ENCODE results near the gene RHBDF2. TPM values are rescaled to one million over a fixed set of nuclear protein-coding genes. Genes with fewer than 3 reads are reported as not detected.

RHBDF2 gene
- total RNA-seq, 1 donor from 2014 or later = 36.8 TPM

- peak; percentile 69 for ATAC-seq
Measured at GRCh38 chr17:76458580-76459490, 42.4 kb downstream of the RHBDF2 start.

GRCh38 chr17:76453431-76453743 lies 47.8 kb downstream of the RHBDF2 start:
- no peak for ATAC-seq

GRCh38 chr17:76452660-76453430 lies 48.4 kb downstream of the RHBDF2 start, which contains the start of gene UBE2O:
Gene UBE2O, minus strand, starts transcription at chr17:76453152. Its CDS starts 11 bp downstream, at chr17:76453141.
- peak; percentile 93 for ATAC-seq

- ATAC-seq = peak; percentile 51
Measured at GRCh38 chr17:76452127-76452659, 49.0 kb downstream of the RHBDF2 start.

DNA sequence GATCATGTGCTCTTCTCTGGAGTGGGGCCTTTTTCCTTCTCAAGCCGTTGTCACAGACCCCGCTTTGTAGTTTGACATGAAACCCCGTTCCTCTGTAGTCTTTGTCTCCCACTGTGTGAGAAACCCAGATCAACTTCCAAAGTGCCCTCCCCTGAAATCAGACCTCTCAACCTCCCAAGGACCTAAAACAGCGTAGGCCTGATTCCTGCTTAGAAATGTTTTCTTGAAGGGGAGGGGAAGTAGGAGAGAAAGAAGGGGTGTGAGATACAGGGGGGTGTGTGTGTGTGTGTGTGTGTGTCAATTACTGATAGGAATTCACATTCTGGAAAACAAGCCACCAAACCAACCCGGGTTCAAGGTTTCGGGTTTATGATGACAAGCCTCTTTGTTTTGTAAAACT lies 49.7 kb downstream of the RHBDF2 start:
- ATAC-seq = no peak

DNA sequence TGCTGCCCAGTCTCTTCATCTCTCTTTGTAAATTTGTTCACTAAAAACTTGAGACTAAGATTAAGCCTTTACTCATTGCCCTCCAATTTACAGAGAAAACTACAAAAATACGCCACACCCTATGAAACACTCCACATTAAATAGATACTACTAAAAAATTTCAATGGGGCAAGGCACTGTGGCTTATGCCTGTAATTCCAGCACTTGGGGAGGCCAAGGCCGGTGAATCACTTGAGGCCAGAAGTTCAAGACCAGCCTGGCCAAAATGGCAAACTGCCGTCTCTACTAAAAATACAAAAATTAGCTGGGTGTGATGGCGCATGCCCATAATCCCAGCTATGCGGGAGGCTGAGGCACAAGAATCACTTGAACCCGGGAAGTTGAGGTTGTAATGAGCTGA lies 52.1 kb downstream of the RHBDF2 start:
- no peak for ATAC-seq

GRCh38 chr17:76447931-76448652 lies 53.1 kb downstream of the RHBDF2 start:
- ATAC-seq = peak; percentile 30

- peak; percentile 85 for ATAC-seq
Measured at GRCh38 chr17:76446449-76447231, 54.6 kb downstream of the RHBDF2 start.

DNA sequence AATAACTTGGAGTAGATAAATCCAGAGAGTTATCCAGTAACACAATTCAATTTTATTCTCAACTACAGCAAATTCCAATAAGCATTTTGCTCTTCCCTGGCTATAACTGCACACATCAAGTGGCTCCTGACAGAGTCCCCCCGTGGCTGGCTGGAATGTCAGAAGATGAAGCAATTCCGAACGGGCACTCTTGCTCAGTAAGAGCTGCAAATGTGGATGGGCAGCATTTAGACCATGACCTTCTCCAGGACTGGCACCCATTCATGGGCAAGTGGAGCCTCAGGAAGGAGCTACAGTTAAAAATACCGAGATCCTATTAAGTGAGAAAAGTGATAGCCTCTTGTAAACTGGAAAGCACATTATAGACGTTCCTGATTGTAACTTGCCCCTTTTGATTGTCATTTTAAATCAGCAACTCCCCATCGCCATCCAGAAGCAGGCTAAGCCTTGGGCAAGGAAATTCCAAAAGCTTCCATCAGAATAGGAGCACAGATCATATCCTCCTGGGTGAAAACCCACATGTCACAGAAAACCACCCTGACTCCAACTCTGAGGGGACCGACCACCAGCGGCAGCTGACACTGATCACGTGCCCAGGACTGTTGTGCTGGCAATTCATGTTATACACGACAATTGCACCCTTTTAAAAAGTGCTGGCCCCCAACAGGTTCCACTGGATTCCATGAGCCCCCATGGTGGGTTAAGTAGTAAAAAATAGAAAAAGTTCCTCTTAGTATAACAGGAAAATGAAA lies 55.4 kb downstream of the RHBDF2 start:
- ATAC-seq = no peak

DNA sequence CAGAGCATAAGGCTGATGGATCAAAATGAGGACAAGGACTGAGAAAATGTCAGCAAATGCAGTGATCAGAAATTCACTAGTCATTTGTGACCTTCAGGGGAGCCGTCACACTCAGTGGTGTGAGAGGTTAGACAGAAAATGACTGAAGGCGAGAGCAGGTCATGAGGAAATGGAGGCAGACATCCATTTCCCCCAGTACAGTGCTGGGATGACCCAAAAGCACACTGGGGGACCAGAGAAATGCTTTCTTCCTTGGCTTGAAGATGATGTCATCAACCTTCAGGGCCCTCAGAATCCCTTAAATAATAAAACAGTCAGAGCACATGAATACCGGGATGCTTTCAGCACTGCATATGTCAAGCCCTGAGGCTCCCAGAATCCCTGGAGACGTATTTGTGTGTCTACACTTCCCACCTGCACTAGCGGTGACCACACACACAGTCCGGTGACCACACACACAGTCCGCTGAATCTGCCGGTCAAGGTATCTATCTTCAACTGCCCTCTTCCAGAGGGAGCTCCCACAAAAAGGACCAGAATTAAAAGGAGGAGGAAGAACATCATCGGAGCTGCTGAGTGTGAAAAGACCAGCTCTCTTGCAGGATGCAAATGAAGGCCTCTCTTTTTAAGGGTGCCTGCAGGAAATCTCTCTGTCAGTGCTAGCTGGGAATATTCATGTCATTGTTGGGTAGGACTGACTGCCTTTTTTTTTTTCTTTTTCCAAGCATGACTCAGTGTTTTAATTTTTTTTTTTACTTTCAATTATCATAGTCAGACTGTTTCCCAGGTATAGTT lies 56.5 kb downstream of the RHBDF2 start:
- no peak for ATAC-seq

DNA sequence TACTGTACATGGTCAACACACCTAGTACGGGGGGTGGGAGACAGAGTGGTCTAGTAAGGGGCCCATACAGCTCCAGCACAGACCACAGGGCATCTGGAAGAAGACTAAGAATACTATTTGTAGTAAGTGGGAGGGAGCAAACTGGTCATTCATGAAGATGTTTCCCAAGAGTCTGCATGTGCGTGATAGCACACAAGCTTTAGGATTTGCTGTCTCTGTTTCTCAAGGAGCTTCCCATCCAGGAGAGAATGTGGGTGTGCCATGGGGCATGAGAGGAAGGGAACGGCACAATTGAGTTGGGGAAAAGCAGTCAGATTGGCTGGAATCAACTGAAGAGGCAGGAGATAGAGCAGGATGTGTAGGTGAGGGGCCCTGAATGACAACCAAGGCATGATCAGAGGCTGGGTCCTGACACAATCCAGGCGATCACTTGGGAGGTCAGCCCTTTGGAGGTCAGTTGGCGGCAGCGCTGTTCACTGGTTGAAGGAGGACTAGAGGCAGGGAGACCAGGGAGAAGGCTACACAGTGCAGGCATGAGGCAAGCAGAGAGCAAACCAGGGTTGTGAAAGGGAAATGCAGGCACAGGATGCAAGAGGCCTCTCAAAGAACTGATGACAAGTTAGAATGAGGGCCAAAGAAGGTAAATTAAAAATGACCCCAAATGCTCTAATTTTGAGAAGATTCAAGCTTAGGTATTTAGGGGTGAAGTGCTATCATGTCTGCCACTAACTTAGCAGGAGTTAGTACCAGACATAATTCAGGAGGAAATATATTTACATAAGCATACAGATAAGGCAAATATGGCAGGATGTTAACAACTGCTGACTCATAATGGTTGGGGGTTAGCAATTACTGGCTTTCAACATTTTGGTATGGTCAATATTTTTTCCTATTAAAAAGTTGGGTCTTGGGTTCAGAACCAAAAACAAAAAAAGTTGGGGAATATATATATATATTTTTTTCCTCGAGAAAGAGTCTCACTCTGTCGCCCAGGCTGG lies 58.6 kb downstream of the RHBDF2 start:
- no peak for ATAC-seq

- ATAC-seq = no peak
Measured at GRCh38 chr17:76441686-76442340, 59.4 kb downstream of the RHBDF2 start.

DNA sequence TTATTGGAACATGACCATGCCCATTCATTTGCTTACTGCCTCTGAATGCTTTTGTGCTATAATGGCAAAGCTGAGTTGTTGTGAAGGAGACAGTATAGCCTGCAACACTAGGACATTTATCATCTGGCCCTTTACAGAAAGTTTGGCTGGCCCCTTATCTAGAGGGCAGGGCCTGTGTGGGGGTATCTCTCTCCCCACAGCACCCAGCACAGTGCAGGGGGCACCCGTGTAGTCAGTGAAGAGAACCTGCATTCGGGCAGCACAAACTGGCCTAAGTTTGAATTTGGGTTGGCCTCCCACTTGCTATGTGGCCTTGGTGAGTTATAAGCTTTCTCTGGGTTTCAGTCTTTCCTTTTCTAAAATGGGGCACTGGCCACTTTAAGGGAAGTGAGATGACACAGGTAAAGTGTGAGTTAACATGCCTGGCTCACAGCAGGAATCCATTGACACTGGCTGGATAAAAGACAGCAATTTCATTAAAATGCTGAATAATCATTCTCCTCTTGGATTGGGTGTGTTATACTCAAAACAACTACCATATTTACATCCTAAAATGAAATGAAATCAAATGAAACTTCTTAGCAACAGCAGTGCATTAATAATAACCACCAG lies 60.4 kb downstream of the RHBDF2 start:
- ATAC-seq = no peak

DNA sequence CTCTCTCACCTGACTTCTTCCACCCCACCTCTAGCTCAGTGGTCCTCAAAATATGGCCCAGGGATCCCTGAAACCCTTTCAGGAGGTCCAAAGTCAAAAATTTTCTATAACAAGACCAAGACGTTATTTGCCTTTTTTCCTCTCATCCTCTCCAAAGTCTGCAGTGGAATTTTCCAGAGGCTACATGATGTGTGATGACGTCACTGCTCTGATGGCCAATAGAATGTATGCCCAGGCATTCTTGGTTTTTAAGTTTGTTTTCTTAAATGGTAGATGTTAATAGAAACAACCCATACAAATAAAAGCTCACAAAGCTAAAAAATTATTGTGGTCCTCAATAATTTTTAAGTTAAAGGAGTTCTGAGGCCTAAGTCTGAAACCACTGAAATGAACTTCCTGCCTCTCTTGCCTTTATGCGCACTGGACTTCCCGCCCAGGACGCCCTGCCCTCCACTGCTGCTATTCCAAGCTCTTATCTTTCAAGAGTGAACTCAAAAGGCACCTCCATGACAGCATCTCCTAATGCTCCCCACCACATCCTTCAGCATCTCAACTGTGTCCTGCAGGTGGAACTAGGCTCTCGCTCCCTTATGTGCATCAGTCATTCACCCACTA lies 61.8 kb downstream of the RHBDF2 start:
- no peak for ATAC-seq

DNA sequence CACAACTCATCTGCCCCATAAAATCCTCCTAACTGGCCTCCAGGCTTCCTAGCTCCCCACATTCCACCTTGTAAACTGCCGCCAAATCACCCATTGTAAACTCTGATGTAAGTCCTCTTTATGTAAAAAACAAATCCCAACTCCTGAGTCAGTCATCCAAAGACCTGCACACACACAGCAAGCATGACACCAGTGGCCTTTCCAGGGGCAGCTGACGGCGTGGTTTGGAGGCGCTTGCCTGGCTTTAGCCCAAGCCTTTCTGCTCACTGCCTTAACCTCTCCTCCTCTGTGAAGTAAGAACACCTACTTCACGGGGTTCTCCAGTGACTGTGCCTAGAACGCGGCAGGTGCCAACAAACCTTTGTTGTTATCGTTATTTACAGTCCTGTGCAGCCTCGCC lies 62.3 kb downstream of the RHBDF2 start:
- ATAC-seq = peak; percentile 26

DNA sequence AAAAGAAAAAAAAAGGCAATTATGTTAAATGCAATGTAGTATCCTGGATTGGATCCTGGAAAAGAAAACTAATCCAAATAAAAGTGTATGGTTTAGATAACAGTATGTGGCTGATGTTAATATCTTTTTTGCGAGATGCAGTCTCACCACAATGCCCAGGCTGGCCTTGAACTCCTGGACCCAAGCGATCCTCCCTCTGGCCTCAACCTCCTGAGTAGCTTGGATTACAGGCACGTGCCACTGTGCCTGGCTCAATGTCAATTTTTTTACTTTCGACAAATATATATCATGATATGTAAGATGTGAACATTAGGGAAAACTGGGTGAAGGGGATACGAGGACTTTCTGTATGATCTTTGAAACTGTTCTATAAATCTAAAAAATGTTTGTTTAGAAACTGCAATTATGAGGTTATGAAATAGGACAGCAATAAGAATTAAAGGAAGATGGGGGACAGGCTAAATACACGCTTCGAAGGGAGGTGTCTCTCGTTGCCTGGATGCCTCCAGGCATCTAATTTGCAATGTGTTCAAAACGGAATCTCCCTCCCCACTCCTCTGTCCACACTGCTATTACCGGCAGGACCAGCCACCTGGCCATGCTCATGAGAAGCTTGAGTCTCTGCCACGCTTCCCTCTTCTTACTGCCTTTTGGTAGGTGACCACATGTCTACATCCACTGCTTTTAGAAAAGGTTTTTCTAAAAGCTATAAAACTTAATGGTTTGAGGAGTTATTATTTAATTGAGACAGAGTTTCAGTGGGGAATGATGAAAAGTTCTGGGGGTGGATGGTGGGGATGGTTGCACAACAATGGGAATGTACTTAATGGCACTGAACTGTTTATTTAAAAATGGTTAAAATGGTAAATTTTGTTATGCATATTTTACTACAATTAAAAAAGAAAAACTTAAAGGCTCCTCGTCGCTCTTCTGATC lies 63.5 kb downstream of the RHBDF2 start:
- ATAC-seq = no peak

All from esophagus mucosa (tissue), 1 donor.